HCT116 (cell line): Measurements from ENCODE around the gene EIF4EBP3.

Source experiments
- EZH2 ChIP-seq: fragments of 200-600 bp; sonication (generic); IDR thresholded peaks from 2 replicates; pipeline ENCODE4 v1.6.1; 2017; ENCODE audit warnings: antibody characterized with exemption, mixed run types
- SP1 ChIP-seq: IDR thresholded peaks from 2 replicates; pipeline ENCODE4 v1.6.1; 2012; ENCODE audit warnings: low read depth
- ZFX ChIP-seq: fragments of 450-650 bp; IDR thresholded peaks from 2 replicates; pipeline ENCODE4 v1.6.1; 2017
- TF ChIP-seq, protein P1 (sequence below), 3 experiments: fragments of 200-600 bp in 1 of 3; sonication (generic) in 1 of 3; IDR thresholded peaks in 2 of 3; conservative IDR thresholded peaks in 1 of 3; 2 replicates each; pipeline ENCODE4 v1.5.1; 2012 to 2017; ENCODE audit warnings: low read depth in 2 of 3, low read length in 2 of 3, antibody characterized with exemption in 1 of 3, borderline replicate concordance in 1 of 3, control low read depth in 1 of 3, mild to moderate bottlenecking in 1 of 3, mixed read lengths in 1 of 3, mixed run types in 1 of 3, moderate library complexity in 1 of 3; ENCODE audit not compliant: insufficient read depth in 1 of 3
- TF ChIP-seq, protein P2 (sequence below): IDR thresholded peaks from 2 replicates; pipeline ENCODE4 v1.6.1; 2012; ENCODE audit warnings: low read depth

GRCh38 chr5:140568443-140569063, 21.1 kb downstream of the EIF4EBP3 start:
- TF ChIP-seq, protein P1, sequence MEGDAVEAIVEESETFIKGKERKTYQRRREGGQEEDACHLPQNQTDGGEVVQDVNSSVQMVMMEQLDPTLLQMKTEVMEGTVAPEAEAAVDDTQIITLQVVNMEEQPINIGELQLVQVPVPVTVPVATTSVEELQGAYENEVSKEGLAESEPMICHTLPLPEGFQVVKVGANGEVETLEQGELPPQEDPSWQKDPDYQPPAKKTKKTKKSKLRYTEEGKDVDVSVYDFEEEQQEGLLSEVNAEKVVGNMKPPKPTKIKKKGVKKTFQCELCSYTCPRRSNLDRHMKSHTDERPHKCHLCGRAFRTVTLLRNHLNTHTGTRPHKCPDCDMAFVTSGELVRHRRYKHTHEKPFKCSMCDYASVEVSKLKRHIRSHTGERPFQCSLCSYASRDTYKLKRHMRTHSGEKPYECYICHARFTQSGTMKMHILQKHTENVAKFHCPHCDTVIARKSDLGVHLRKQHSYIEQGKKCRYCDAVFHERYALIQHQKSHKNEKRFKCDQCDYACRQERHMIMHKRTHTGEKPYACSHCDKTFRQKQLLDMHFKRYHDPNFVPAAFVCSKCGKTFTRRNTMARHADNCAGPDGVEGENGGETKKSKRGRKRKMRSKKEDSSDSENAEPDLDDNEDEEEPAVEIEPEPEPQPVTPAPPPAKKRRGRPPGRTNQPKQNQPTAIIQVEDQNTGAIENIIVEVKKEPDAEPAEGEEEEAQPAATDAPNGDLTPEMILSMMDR (IDR thresholded peaks at IDR 0.05 in 2 of 3, conservative IDR thresholded peaks at IDR 0.05 in 1 of 3; ENCODE audit: borderline replicate concordance in 1 of 3, insufficient read depth in 1 of 3, low read depth in 2 of 3, low read length in 2 of 3), result no peak
- TF ChIP-seq, protein P2, sequence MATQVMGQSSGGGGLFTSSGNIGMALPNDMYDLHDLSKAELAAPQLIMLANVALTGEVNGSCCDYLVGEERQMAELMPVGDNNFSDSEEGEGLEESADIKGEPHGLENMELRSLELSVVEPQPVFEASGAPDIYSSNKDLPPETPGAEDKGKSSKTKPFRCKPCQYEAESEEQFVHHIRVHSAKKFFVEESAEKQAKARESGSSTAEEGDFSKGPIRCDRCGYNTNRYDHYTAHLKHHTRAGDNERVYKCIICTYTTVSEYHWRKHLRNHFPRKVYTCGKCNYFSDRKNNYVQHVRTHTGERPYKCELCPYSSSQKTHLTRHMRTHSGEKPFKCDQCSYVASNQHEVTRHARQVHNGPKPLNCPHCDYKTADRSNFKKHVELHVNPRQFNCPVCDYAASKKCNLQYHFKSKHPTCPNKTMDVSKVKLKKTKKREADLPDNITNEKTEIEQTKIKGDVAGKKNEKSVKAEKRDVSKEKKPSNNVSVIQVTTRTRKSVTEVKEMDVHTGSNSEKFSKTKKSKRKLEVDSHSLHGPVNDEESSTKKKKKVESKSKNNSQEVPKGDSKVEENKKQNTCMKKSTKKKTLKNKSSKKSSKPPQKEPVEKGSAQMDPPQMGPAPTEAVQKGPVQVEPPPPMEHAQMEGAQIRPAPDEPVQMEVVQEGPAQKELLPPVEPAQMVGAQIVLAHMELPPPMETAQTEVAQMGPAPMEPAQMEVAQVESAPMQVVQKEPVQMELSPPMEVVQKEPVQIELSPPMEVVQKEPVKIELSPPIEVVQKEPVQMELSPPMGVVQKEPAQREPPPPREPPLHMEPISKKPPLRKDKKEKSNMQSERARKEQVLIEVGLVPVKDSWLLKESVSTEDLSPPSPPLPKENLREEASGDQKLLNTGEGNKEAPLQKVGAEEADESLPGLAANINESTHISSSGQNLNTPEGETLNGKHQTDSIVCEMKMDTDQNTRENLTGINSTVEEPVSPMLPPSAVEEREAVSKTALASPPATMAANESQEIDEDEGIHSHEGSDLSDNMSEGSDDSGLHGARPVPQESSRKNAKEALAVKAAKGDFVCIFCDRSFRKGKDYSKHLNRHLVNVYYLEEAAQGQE, result no peak
- TF ChIP-seq EZH2 (no peak), ZFX (no peak), SP1 (no peak)
